ENCODE results near the gene PCNP.
A peak's percentile ranks its signal among the peaks of the same experiment; 100 is the strongest.
"Not testable (repeated sequence)": the region's sequence is repeated elsewhere in the genome, so short reads cannot be mapped to it uniquely, and the experiment has no call there.

PCNP gene

DNA sequence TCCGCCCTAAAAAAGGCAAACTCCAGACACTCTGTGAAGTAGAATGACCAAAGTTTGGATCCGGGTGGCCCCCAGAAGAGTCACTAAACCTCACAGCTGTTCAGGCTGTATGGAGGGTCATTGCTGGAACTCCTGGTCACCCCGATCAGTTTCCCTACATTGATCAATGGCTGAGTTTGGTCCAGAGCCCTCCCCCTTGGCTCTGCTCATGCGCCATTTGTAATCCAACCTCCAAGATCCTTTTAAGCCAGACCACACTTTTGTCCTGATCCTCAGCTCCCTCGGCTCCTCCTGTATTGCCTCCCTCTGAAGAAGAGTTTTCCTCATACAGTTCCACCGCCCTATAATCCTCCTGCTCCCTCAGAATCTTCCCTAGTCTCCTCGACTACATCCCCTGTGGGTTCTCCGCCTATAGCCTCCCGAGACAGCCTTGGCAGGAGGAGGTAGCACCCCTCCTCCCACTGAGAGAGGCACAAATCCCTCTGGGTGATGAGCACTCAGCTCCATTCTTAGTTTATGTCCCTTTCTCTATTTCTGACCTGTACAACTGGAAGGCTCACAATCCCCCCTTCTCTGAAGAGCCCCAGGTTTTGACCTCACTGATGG is 60.7 kb downstream of the PCNP start:
- no peak for DNase-seq

DNA sequence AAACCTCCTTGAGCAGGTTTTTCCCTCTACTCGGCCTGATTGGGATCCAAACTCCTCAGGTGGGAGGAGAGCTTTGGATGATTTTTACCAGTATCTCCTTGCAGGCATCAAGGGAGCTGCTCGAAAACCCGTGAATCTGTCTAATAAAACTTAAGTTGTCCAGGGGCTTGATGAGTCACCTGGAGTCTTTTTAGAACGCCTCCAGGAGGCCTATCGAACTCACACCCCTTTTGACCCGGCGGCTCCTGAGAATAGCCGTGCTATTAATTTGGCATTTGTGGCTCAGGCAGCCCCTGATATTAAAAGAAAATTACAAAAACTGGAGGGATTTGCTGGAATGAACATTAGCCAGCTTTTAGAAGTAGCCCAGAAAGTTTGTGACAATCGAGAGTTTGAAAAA is 61.4 kb downstream of the PCNP start:
- DNase-seq = no peak

DNA sequence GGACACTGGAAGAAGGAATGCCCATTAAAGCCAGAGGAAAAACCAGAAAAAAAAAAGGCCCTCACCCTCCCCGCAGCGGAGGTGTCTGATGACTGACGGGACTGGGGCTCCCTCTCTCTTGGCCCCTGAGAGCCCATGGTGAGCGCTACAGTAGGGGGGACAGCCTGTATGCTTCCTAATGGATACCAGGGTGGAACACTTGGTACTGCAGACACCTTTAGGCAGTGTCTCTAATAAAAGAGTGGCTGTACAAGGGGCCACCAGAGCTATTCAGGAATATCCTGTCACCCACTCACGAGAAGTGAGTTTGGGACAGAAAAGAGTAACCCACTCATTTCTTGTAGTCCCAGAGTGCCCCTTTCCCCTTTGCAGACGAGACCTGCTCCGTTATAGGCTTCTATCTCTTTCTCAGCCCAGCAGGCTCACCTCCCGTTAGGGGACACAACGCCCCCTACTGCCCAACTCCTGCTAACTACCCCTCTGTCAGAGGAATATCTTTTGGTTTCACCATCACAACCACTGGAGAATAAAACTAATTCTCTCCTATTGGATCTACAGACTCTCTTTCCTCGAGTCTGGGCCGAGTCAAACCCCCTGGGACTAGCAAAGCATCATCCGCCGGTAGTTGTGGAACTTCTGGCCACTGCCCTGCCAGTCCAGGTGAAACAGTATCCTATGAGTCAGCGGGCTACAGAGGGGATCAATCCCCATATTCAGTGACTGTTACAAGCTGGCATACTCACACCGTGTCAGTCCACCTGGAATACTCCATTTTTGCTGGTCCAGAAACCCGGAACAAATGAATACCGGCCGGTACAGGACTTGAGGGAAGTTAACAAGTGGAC is 62.2 kb downstream of the PCNP start:
- DNase-seq = peak; percentile 57

DNA sequence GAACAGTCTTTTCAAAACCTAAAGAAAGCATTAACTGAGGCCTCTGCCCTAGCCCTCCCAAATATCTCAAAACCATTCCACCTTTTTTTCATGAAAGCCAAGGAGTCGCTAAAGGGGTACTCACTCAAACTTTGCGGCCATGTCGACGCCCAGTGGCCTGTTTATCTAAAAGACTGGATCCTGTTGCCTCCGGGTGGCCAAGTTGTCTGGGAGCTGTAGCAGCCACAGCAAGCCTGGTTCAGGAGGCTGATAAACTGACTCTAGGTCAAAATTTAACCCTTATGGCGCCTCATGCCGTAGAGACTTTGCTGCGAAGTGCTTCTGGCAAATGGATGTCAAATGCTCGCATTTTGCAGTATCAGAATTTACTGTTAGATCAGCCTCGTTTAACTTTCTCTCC is 63.5 kb downstream of the PCNP start:
- no peak for DNase-seq

DNA sequence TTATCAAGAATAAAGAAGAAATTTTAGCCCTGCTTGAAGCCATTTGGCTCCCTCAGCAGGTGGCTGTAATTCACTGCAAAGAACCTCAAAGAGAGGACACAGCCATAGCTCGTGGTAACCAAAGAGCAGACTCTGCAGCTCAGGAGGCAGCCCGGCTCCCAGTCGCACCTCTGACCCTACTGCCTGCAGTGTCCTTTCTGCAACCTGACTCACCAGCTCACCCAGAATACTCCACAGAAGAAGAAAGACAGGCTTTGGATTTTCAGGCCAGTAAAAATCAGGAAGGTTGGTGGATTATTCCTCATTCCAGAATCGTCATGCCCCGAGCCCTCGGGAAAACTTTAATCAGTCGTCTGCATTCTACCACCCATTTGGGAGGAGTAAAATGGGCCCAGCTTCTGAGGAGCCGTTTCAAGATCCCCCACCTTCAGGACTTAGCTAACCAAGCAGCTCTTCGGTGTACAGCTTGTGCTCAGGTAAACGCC is 64.3 kb downstream of the PCNP start:
- DNase-seq = no peak

DNA sequence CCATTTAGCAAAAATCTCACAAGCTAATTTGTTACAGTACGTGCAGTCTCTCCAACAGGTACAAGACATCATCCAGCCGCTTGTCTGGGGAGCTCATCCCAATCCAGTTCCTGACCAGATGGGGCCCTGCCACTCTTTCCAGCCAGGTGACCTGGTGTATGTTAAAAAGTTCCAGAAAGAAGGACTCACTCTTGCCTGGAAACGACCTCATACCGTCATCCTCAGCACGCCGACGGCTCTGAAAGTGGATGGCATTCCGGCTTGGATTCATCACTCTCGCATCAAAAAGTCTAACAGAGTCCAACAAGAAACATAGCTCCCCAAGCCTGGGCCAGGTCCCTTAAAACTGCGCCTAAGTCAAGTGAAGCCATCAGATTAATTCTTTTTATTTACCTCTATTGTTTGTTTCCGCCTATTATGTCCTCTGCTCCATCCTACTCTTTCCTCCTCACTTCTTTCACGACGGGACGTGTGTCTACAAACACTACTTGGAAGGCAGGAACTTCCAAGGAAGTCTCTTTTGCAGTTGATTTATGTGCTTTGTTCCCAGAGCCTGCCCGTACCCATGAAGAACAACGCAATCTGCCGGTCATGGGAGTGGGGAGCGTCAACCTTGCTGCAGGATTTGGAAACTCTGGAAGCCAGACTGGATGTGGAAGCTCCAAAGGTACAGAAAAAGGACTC is 65.4 kb downstream of the PCNP start:
- no peak for DNase-seq

DNA sequence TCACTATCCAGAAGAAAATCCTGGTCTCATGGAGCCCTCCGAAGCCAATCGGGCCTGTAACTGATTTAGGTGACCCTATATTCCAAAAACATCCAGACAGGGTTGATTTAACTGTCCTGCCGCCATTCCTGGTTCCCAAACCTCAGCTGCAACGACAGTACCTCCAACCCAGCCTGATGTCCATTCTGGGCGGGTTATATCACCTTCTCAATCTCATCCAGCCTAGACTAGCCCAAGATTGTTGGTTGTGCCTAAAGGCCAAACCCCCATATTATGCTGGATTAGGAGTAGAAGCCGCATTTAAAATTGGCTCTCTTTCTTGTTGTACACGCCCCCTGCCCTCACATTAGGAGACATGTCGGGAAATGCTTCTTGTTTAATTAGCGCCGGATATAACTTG is 66.3 kb downstream of the PCNP start:
- DNase-seq = no peak

DNA sequence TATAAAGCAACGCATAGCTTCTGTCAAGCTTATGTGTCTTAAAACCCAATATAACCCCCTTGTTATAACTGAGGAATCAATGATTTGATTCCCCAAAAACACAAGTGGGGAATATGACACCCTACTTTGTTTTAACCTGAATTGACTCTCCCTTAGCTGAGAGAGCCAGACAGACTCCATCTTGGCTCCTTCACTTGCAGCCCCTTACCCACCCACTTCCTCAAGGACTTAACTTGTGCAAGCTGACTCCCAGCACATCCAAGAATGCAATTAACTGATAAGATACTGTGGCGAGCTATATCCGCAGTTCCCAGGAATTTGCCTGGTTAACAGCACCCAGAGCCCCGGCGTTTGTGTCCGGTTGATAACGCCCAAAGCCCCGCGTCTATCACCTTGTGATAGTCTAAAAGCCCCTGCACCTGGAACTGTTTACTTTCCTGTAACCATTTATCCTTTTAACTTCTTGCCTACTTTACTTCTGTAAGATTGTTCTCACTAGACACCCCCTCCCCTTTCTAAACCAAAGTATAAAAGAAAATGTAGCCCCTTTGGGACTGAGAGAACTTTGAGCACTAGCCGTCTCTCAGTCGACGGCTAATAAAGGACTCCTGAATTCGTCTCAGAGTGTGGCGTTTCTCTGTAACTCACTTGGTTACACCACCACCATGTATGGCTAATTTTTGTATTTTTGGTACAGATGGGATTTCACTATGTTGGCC is 67.6 kb downstream of the PCNP start:
- DNase-seq = not testable (repeated sequence)

DNA sequence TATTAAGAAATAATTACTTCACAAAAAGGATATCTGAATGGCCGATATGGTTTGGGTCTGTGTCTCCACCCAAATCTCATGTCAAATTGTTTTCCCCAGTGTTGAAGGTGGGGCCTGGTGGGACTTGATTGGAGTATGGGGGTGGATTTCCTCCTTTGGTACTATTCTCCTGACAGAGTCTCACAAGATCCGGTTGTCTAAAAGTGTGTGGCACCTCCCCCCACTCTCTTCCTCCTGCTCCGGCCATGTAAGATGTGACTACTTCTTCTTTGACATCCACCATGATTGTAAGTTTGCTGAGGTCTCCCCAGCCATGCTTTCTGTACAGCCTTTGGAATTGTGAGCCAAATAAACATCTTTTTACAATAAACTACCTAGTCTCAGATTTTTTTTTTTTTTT is 68.5 kb downstream of the PCNP start:
- DNase-seq = no peak

DNA sequence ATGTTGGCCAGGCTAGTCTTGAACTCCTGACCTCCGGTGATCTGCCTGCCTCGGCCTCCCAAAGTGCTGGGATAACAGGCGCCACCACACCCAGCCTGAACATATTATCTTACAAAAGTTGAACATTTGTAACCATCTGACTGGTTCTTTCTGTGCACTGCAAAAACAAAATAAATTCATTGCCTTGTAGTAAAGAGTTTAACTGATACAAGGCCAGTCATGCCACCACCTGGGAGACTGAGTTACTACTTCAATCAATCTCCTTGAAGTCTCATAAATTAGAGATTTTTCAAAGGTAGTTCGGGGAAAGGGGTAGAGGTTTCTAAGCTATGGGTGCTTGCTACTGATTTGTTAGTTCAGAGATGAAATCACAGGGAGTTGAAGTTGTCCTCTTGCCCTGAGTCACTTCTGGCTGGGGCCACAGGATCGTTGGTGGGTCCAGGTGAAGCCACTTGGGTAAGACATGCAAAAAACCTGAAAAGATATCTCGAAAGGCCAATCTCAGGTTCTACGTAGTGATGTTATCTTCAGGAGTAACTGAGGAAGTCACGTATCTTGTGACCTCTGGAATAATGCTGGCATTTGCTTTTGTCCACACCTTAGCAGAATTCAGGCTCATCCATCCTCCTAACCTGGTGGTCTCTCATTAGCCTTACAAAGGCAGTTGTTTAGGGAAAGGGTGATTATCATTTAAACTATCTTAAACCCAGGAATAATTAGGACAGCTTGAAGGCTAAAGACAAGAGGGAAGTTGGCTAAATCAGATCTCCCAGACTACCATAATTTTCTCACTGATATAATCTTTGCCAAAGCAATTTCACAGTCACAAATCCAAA is 69.2 kb downstream of the PCNP start:
- DNase-seq = no peak
